Inferior parietal cortex (tissue), 1 donor: Measurements from ENCODE around the gene ZNF611.
"Not testable (repeated sequence)": the region's sequence is repeated elsewhere in the genome, so short reads cannot be mapped to it uniquely, and the experiment has no call there.

Experiments used
- DNase-seq: peaks from one replicate; pipeline ENCODE4 v3.0.0-alpha.2; 2016; ENCODE audit errors: extremely low spot score

ZNF611 gene

GRCh38 chr19:52716522-52716921 is 18.3 kb downstream of the ZNF611 start:
- DNase-seq = no peak

GRCh38 chr19:52715902-52716301 is 18.9 kb downstream of the ZNF611 start:
- DNase-seq = not testable (repeated sequence)

- not testable (repeated sequence) for DNase-seq
These were observed 19.5 kb downstream of the ZNF611 start for GRCh38 chr19:52715330-52715729.

GRCh38 chr19:52713051-52713450 is 21.8 kb downstream of the ZNF611 start:
- not testable (repeated sequence) for DNase-seq

- DNase-seq = not testable (repeated sequence)
These were observed 23.2 kb downstream of the ZNF611 start for GRCh38 chr19:52711661-52712060.

- no peak for DNase-seq
These were observed 24.3 kb downstream of the ZNF611 start for GRCh38 chr19:52710538-52710937.

GRCh38 chr19:52705615-52706014 is 29.2 kb downstream of the ZNF611 start:
- not testable (repeated sequence) for DNase-seq

- no peak for DNase-seq
These were observed 30.9 kb downstream of the ZNF611 start for GRCh38 chr19:52703917-52704316.

- DNase-seq = no peak
These were observed 34.2 kb downstream of the ZNF611 start for GRCh38 chr19:52700673-52701072.

- DNase-seq = not testable (repeated sequence)
These were observed 35.3 kb downstream of the ZNF611 start for GRCh38 chr19:52699555-52699954.

- no peak for DNase-seq
These were observed 38.8 kb downstream of the ZNF611 start for GRCh38 chr19:52695996-52696395.

GRCh38 chr19:52694921-52695320 is 39.9 kb downstream of the ZNF611 start:
- no peak for DNase-seq

- not testable (repeated sequence) for DNase-seq
These were observed 40.6 kb downstream of the ZNF611 start for GRCh38 chr19:52694281-52694680.

- DNase-seq = no peak
These were observed 42.3 kb downstream of the ZNF611 start for GRCh38 chr19:52692431-52693008.

- no peak for DNase-seq
These were observed 43.1 kb downstream of the ZNF611 start for GRCh38 chr19:52691737-52692136.

- no peak for DNase-seq
These were observed 43.6 kb downstream of the ZNF611 start for GRCh38 chr19:52691215-52691610.

GRCh38 chr19:52690369-52691214 is 44.3 kb downstream of the ZNF611 start:
- DNase-seq = peak; percentile 82

GRCh38 chr19:52689843-52690368 is 44.9 kb downstream of the ZNF611 start:
- no peak for DNase-seq

- DNase-seq = peak; percentile 8
These were observed 45.7 kb downstream of the ZNF611 start for GRCh38 chr19:52688925-52689796.

- DNase-seq = no peak
These were observed 46.5 kb downstream of the ZNF611 start for GRCh38 chr19:52688335-52688734.

- no peak for DNase-seq
These were observed 47.2 kb downstream of the ZNF611 start for GRCh38 chr19:52687684-52688083.

- DNase-seq = no peak
These were observed 49.0 kb downstream of the ZNF611 start for GRCh38 chr19:52685811-52686210.
